Germinal center (tissue), 1 donor: Measurements from ENCODE around the gene ADAMTS3.

Source experiments
- DNase-seq: peaks from one replicate; pipeline ENCODE4 v3.0.0; 2012; ENCODE audit warnings: mixed read lengths, low spot score

Gene ADAMTS3

GRCh38 chr4:72340803-72341431 is 228.1 kb downstream of the ADAMTS3 start:
- DNase-seq: no peak

GRCh38 chr4:72338060-72338459 is 231.0 kb downstream of the ADAMTS3 start:
- no peak for DNase-seq

GRCh38 chr4:72330381-72330780 is 238.6 kb downstream of the ADAMTS3 start:
- DNase-seq: no peak

- DNase-seq: peak; percentile 2
These were observed 242.1 kb downstream of the ADAMTS3 start for GRCh38 chr4:72326692-72327632.

GRCh38 chr4:72325215-72325614 is 243.8 kb downstream of the ADAMTS3 start:
- DNase-seq: no peak

GRCh38 chr4:72323227-72323626 is 245.8 kb downstream of the ADAMTS3 start:
- DNase-seq: no peak

- DNase-seq: no peak
These were observed 248.6 kb downstream of the ADAMTS3 start for GRCh38 chr4:72320223-72320948.

- DNase-seq: no peak
These were observed 249.4 kb downstream of the ADAMTS3 start for GRCh38 chr4:72319601-72320021.

- DNase-seq: no peak
These were observed 250.4 kb downstream of the ADAMTS3 start for GRCh38 chr4:72318421-72319170.

- no peak for DNase-seq
These were observed 254.2 kb downstream of the ADAMTS3 start for GRCh38 chr4:72314869-72315268.

- no peak for DNase-seq
These were observed 255.9 kb downstream of the ADAMTS3 start for GRCh38 chr4:72313121-72313520.

- DNase-seq: no peak
These were observed 256.9 kb downstream of the ADAMTS3 start for GRCh38 chr4:72312032-72312650.

- DNase-seq: no peak
These were observed 257.7 kb downstream of the ADAMTS3 start for GRCh38 chr4:72311291-72311690.

- no peak for DNase-seq
These were observed 263.4 kb downstream of the ADAMTS3 start for GRCh38 chr4:72305620-72306019.

GRCh38 chr4:72305080-72305479 is 263.9 kb downstream of the ADAMTS3 start:
- DNase-seq: no peak

- peak; percentile 17 for DNase-seq
These were observed 265.9 kb downstream of the ADAMTS3 start for GRCh38 chr4:72302981-72303704.

GRCh38 chr4:72301759-72302158 is 267.3 kb downstream of the ADAMTS3 start:
- no peak for DNase-seq

- DNase-seq: no peak
These were observed 268.9 kb downstream of the ADAMTS3 start for GRCh38 chr4:72300126-72300525.

- DNase-seq: peak; percentile 3
These were observed 273.0 kb downstream of the ADAMTS3 start for GRCh38 chr4:72295966-72296557.

GRCh38 chr4:72290737-72291136 is 278.3 kb downstream of the ADAMTS3 start:
- no peak for DNase-seq
